HEK293 (cell line): ENCODE results near the gene SCTR.

Experiments used
- CTCF ChIA-PET: fragments of 350-600 bp; formaldehyde crosslinking; extraction: SDS; loops from one replicate; lab custom pipeline; 2021; ENCODE audit warnings: antibody characterized with exemption; lab: Yijun Ruan, JAX
- POLR2A ChIA-PET: fragments of 300-600 bp; formaldehyde crosslinking; extraction: SDS; loops from one replicate; lab custom pipeline; 2020; ENCODE audit warnings: antibody characterized with exemption, inconsistent platforms; lab: Yijun Ruan, JAX
- H3K27ac ChIP-seq: fragments of 200-500 bp; sonication (Bioruptor generic); 2 replicates; pipeline ENCODE4 v1.5.1; 2014; ENCODE audit warnings: low read depth, low read length, control low read depth, inconsistent platforms; ENCODE audit errors: extremely low read depth
- H3K36me3 ChIP-seq, 2 experiments: fragments of 200-500 bp in 1 of 2; sonication (Bioruptor generic) in 1 of 2; 1 replicate in 1 of 2; 2 replicates in 1 of 2; pipeline ENCODE4 v1.5.1; 2014 to 2017; ENCODE audit warnings: inconsistent platforms in 2 of 2, low read length in 2 of 2; ENCODE audit not compliant: control insufficient read depth in 2 of 2, insufficient read depth in 1 of 2
- H3K4me1 ChIP-seq: fragments of 200-500 bp; sonication (Bioruptor generic); 2 replicates; pipeline ENCODE4 v1.5.1; 2014; ENCODE audit warnings: mild to moderate bottlenecking, low read length, inconsistent platforms; ENCODE audit not compliant: control insufficient read depth, insufficient read depth
- H3K4me3 ChIP-seq: 2 replicates; pipeline ENCODE4 v1.5.1; 2011; ENCODE audit warnings: low read depth, mild to moderate bottlenecking, control low read depth, low read length, moderate library complexity
- H3K9me3 ChIP-seq: fragments of 200-500 bp; sonication (Bioruptor generic); 2 replicates; pipeline ENCODE4 v1.5.1; 2014; ENCODE audit warnings: low read depth, low read length, inconsistent platforms; ENCODE audit not compliant: control insufficient read depth, insufficient read depth
- CTCF ChIP-seq: fragments of 450-650 bp; formaldehyde crosslinking; IDR thresholded peaks from 2 replicates; pipeline ENCODE4 v1.5.1; 2016; ENCODE audit warnings: missing biosample characterization, missing genetic modification characterization
- KLF16 ChIP-seq: fragments of 450-650 bp; formaldehyde crosslinking; IDR thresholded peaks from 2 replicates; pipeline ENCODE4 v1.5.1; 2017; ENCODE audit warnings: missing biosample characterization, missing genetic modification characterization
- MEIS1 ChIP-seq: sonication (generic); formaldehyde crosslinking; IDR thresholded peaks from 2 replicates; pipeline ENCODE4 v1.8.1; 2022; ENCODE audit warnings: missing genetic modification reagents, mild to moderate bottlenecking, borderline replicate concordance
- MYNN ChIP-seq: fragments of 450-650 bp; formaldehyde crosslinking; IDR thresholded peaks from 2 replicates; pipeline ENCODE4 v1.5.1; 2016; ENCODE audit warnings: missing biosample characterization, missing genetic modification characterization, borderline replicate concordance
- MZF1 ChIP-seq: fragments of 450-650 bp; formaldehyde crosslinking; IDR thresholded peaks from 2 replicates; pipeline ENCODE4 v1.5.1; 2017; ENCODE audit warnings: missing biosample characterization, missing genetic modification characterization, borderline replicate concordance
- ZBTB26 ChIP-seq: fragments of 450-650 bp; formaldehyde crosslinking; optimal IDR thresholded peaks from 2 replicates; pipeline ENCODE3; 2016; ENCODE audit warnings: missing biosample characterization, mild to moderate bottlenecking, missing genetic modification characterization
- ZNF112 ChIP-seq: fragments of 450-650 bp; formaldehyde crosslinking; IDR thresholded peaks from 2 replicates; pipeline ENCODE4 v1.5.0; 2017; ENCODE audit warnings: missing biosample characterization, missing genetic modification characterization
- ZNF175 ChIP-seq: fragments of 450-650 bp; formaldehyde crosslinking; IDR thresholded peaks from 2 replicates; pipeline ENCODE4 v1.5.1; 2016; ENCODE audit warnings: missing biosample characterization, missing genetic modification characterization
- ZNF184 ChIP-seq: fragments of 450-650 bp; IDR thresholded peaks from 2 replicates; pipeline ENCODE4 v1.5.1; 2018; ENCODE audit warnings: missing biosample characterization, mild to moderate bottlenecking, missing genetic modification characterization
- ZNF2 ChIP-seq: fragments of 450-650 bp; formaldehyde crosslinking; IDR thresholded peaks from 2 replicates; pipeline ENCODE4 v1.5.1; 2016; ENCODE audit warnings: missing biosample characterization, missing genetic modification characterization
- ZNF202 ChIP-seq: fragments of 450-650 bp; formaldehyde crosslinking; IDR thresholded peaks from 2 replicates; pipeline ENCODE4 v1.5.1; 2016; ENCODE audit warnings: missing biosample characterization, missing genetic modification characterization, borderline replicate concordance
- ZNF214 ChIP-seq: fragments of 450-650 bp; formaldehyde crosslinking; IDR thresholded peaks from 2 replicates; pipeline ENCODE4 v1.5.1; 2017; ENCODE audit warnings: missing biosample characterization, mild to moderate bottlenecking, missing genetic modification characterization, borderline replicate concordance
- ZNF354C ChIP-seq: fragments of 450-650 bp; formaldehyde crosslinking; IDR thresholded peaks from 2 replicates; pipeline ENCODE4 v1.5.1; 2016; ENCODE audit warnings: missing biosample characterization, missing genetic modification characterization, low read depth, borderline replicate concordance
- ZNF362 ChIP-seq: fragments of 450-650 bp; formaldehyde crosslinking; IDR thresholded peaks from 2 replicates; pipeline ENCODE4 v1.5.1; 2016; ENCODE audit warnings: missing biosample characterization, missing genetic modification characterization
- ZNF473 ChIP-seq: fragments of 450-650 bp; formaldehyde crosslinking; IDR thresholded peaks from 2 replicates; pipeline ENCODE4 v1.5.1; 2017; ENCODE audit warnings: missing biosample characterization, missing genetic modification characterization
- ZNF654 ChIP-seq: fragments of 450-650 bp; formaldehyde crosslinking; IDR thresholded peaks from 2 replicates; pipeline ENCODE4 v1.5.1; 2016; ENCODE audit warnings: low read depth, missing biosample characterization, missing genetic modification characterization
- ZNF692 ChIP-seq: fragments of 450-650 bp; formaldehyde crosslinking; IDR thresholded peaks from 2 replicates; pipeline ENCODE4 v1.5.1; 2016; ENCODE audit warnings: missing biosample characterization, missing genetic modification characterization
- ZSCAN30 ChIP-seq: fragments of 450-650 bp; IDR thresholded peaks from 2 replicates; pipeline ENCODE4 v1.5.1; 2018; ENCODE audit warnings: missing biosample characterization, mild to moderate bottlenecking, missing genetic modification characterization, moderate library complexity

The SCTR gene

GRCh38 chr2:119408221-119408619 is 116.1 kb downstream of the SCTR start:
- no peak overlapping the region for H3K4me3 ChIP-seq
- H3K4me1 ChIP-seq = no peaks in the 10 kb centered on the region
- H3K36me3 ChIP-seq = no peaks in the 10 kb centered on the region
- H3K27ac ChIP-seq = no peak overlapping the region
- H3K9me3 ChIP-seq = no peaks in the 10 kb centered on the region
- ChIA-PET CTCF (interaction anchor here (0.6 to 4.1 kb wide), 16 partner anchors 10 to 1648 kb away, joined by 3 to 64 read pairs (median 4); partner anchors contain the start of gene TMEM37), POLR2A (no interaction called here)
- TF ChIP-seq ZNF202 (no peak), ZNF214 (tag by site-specific recombination) (no peak), ZSCAN30 (no peak)

- CTCF ChIA-PET = interaction anchor here (0.6 to 4.1 kb wide), 17 partner anchors 9 to 1648 kb away, joined by 3 to 64 read pairs (median 5); partner anchors contain the start of gene TMEM37
- POLR2A ChIA-PET = no interaction called here
Observed at GRCh38 chr2:119407430-119408220, 116.7 kb downstream of the SCTR start.

More at GRCh38 chr2:119407430-119408220, 116.7 kb downstream of the SCTR start:
- Histone ChIP-seq H3K27ac (no peak overlapping the region), H3K4me3 (no peak overlapping the region), H3K4me1 (no peaks in the 10 kb centered on the region), H3K36me3 (no peaks in the 10 kb centered on the region), H3K9me3 (no peaks in the 10 kb centered on the region)
- TF ChIP-seq ZNF2 (tag by site-specific recombination) (peak; percentile 89), ZNF362 (tag by site-specific recombination) (no peak), MYNN (no peak), ZNF354C (tag by site-specific recombination) (no peak), KLF16 (no peak), ZNF112 (no peak), CTCF (tag by site-specific recombination) (peak; percentile 57), ZNF654 (tag by site-specific recombination) (peak; percentile 86), ZNF473 (no peak), ZBTB26 (tag by site-specific recombination) (no peak), ZNF692 (tag by site-specific recombination) (peak; percentile 50; the same call in 1 of the 2 replicates), ZNF175 (tag by site-specific recombination) (no peak), MEIS1 (CRISPR knock-in tag) (no peak), MZF1 (tag by site-specific recombination) (no peak), ZNF184 (tag by site-specific recombination) (no peak)
